IPS DF 19.7 (cell line): ENCODE results near the gene TLL2.
"Not testable (repeated sequence)": the region's sequence is repeated elsewhere in the genome, so short reads cannot be mapped to it uniquely, and the experiment has no call there.

Source experiments
- DNase-seq: peaks from one replicate; pipeline ENCODE4 v3.0.0-alpha.2; 2013; ENCODE audit warnings: low read depth, low spot score

TLL2 gene

DNA sequence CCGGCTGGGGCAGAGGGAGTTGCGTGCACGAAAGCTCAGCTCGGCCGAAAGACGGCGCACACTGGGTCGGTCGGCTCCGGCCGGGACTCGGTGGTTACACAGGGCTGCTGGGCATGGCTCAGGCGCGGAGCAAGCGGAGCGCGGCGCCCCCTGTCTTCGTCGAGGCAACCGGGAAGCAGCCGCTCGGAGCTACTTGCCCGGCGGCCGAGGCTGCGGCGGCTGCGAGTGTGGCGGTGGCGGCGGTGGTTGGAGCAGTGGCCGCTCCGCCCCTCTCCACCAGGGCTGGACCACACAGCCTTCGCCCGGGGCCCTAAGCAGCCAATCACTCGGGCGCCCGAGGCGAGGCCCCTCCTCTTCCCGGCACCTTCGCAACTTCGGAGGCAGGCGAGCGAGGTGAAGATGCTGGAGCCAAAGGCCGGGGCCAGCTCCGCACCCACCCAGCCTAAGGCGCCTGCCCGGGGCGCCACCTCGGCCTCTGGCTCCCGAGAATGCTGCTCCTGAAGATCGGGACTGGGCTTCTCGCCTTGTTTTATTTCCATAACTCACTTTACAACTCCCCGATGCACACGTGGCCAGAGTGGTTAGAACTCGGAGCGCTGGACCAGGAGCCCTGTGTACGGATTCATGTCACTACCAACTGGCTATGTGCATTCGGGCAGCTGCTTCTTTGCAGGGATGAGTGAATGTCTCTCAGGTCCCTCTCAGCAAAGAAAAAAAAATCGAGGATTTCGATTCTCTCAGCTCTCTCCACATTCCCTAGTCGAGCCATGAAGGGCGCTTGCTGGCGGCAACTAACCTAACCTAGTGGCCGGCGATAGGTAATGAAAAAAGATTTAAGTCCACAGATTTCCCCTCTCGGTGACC lies at the start of gene TLL2:
TLL2 (minus strand) TSS at position 229 of the 864 bp plus-strand sequence. CDS start 241 bp downstream, outside the sequence.
- peak; percentile 82 for DNase-seq

DNA sequence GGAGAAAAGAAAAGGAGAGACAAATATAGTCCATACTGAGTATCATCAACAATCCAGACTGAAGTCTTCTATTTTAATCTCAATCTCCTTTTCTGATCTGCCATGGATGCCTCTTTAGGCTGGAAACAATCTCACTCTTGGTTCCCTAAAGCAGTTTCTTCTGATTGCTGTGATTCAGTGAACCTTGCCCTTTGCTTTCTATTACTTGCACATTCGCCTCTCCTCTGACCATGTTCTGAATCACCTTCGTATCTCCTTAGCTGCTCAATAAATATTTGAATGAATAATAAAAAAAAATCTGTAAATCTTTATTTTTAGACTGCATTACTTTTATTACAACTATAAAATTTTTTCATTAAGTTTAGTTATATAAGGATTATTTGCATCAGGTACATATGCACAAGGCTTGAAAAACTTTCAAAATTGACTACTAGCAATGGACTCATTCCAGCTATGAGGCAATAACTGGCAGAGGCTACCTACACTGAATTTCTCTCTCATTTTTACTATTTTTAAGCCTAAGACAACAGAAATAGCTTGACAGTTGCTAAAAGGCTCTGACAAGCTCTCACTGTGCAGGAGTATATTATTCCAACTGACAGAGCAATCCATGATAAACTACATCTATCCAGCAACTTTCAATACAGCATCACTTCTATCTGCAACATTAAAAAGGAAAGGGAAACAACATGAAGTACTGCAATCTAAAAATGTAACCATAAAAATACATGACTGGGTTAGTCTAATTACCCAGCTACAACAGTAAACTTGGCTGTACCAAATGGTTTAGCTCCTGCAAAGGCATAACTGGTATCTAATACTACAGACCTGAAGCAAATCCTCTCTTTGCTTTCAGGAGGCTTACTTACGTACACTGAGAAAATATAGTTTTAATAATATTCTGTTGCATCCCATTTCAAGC lies 47.5 kb upstream of the TLL2 start:
- no peak for DNase-seq

- DNase-seq, result no peak
These were observed 46.8 kb upstream of the TLL2 start for GRCh38 chr10:96560489-96560888.

GRCh38 chr10:96556003-96556402 lies 42.3 kb upstream of the TLL2 start:
- DNase-seq, result no peak

GRCh38 chr10:96555330-96555729 lies 41.6 kb upstream of the TLL2 start:
- DNase-seq, result no peak

- no peak for DNase-seq
These were observed 34.9 kb upstream of the TLL2 start for GRCh38 chr10:96548589-96548988.

- not testable (repeated sequence) for DNase-seq
These were observed 31.8 kb upstream of the TLL2 start for GRCh38 chr10:96545558-96545957.

DNA sequence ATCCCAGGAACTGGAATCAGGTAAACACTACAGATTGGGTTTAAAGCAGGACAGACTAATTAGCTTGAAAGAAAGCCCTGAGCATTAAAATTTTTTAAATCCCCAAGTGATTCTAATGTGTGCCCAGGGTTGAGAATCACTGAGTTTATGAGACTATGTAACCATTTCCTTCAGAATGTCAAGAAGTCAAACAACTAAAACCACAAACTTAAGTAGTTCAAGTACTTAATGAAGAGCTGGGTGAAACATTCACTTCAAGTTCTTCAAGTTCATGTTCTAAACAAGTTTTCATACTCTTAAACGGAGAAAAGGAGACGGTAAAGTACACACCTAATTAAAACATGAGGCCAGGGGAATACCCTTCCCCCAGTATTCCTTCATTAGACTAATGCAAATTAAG lies 28.2 kb upstream of the TLL2 start:
- no peak for DNase-seq

GRCh38 chr10:96540240-96540639 lies 26.5 kb upstream of the TLL2 start:
- no peak for DNase-seq

GRCh38 chr10:96538683-96539082 lies 25.0 kb upstream of the TLL2 start:
- no peak for DNase-seq

- no peak for DNase-seq
These were observed 22.4 kb upstream of the TLL2 start for GRCh38 chr10:96536129-96536528.

- DNase-seq, result no peak
These were observed 18.8 kb upstream of the TLL2 start for GRCh38 chr10:96532523-96532922.

DNA sequence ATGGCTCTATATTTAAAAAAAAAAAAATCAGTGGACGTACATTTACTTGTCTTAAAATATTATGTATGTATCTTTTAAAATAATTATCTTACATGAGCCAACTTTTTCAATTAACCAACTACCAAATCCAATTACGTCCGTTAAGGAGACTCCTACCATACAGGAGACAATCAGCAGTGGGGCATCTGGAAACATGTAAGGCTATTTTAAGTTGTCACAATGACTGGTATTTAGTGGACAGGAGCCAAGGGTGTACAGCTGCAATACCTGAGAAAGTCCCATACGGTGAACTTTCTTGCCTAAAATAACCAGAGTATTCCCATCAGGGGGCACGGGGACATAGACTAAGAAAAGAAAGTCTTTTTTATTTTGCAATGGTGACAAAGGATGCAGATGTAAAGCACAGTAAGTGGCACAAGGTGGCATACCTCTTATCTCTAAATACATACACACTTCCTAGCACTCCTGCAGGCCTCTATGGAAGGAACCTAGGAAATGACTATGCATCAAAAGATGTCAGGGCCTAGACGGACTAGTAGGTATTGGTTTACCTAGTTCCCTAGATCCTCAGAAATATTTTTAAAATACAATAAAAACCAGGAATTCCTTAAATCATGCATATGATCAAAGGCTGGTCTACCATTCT lies 16.0 kb upstream of the TLL2 start:
- DNase-seq, result no peak

DNA sequence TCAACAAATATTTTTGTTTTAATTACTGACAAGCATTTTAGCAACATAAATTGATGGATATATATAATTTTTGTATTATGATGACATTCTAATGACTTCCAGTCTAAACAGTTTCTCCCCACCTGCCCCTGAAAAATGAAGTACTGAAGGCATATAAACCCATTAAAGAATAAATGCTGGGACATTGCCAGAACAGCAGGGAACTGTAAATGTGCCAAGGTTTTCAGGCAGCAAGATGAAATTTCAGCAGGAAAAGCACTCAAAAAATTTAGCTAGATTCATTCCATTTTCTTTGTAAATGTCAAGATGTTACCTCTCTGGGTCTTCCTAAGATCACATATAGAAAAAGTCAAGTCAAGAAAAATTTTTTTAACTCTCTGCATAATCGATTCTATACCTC lies 11.0 kb upstream of the TLL2 start:
- DNase-seq, result no peak

DNA sequence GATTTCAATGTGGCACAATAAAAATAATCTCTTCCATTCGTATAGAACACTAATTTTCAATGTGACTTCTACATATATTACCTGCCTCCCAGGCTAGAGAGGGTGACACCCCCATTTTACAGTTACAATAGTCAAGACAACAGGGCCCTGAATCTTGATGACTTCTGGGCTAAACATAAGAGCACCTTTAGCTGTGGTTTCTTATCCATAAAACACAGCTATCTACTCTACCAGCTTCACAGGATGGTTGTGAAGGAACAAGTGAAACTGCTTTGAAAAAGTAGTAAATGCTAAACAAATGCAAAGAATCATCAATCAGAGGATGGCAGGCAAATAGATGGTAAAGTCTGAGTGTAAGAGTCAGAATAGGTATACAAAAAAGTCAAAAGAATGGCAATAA lies 3.6 kb upstream of the TLL2 start:
- DNase-seq, result no peak

DNA sequence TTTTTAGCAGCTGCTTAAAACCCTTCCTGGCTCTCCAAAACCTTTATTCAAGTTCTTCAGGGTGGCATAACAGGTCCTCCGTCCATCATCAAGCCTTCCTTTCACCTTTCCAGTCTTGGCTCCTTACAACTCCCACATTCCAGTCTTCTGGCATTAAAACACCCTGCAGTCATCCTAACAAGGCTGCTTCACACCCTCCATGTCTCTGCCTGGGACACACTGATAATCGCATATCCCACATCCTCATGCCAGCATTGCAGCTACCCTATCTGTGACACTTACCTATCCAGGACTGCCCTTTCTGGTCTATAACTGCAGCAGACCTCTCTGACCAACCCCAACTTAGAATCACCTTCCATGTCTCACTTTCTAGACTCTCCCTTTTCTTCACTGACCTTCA lies 2.6 kb upstream of the TLL2 start:
- DNase-seq, result no peak

DNA sequence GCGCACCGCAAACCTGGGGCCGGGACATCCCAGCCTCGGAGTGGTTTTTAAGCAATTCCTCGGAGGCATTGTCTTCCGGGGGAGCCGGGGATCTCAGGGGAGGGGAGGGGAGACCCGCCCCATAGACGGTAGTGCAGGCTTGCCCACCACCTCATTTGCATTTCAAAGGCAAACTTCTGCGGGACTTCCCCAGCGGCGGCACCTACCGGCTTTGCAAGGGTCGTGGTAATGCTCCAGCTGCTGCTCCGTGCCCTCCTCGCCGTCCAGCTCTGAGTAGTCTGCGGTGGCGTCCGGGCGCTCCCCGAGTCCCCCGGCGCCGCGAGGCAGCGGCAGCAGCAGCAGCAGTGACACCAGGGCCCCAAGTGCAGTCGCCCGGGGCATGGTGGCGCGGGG lies 425 bp downstream of the TLL2 start:
- no peak for DNase-seq

- DNase-seq, result no peak
These were observed 1.0 kb downstream of the TLL2 start for GRCh38 chr10:96512524-96513304.

DNA sequence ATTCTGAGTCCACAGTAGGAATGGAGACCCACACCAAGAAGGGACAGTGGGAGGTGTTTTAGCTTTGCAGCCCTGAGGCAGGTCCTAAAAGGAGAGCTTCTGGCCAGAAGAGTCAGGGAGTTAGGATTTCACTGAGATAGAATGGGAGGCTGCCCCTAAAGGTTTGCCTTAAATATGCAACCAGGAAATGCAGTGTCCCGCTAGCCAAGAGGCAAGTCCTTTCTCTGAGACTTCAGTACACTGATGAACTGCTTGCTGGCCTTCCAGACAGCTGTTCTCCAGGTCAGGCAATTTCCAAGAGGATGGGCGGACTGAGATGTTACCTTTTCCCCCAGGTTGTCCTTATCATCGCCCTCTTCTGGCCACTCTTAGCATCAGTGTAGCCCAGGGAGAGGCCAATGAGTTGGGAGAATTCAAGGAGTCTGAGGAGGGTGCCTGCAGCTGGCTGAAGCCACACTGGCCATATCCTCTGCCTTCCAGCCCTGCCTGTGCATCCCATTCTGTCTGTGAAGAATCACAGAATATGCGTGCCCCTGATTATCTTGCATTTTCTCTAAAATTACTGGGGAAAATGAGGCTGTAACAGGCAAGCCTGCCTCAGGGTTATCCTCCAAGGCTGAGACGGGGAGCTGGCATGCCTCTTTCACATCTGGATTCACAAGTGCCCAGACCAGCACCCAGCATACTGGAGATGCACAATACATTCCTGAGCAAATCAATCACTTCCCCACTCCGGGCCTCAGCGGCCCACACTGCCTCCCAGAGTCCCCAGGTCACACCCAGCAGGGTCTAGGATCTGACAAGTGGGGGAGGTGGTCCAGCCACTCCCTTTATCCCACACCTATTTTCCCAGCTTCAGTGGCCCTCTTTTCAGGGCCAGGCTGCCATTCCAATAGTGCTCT lies 2.4 kb downstream of the TLL2 start:
- DNase-seq, result no peak

GRCh38 chr10:96509017-96509641 lies 4.6 kb downstream of the TLL2 start:
- DNase-seq, result peak; percentile 88
